ENCODE results near the gene POU6F2. TPM values are rescaled to one million over a fixed set of nuclear protein-coding genes. Genes with fewer than 3 reads are reported as not detected.

POU6F2 gene
- total and polyA plus RNA-seq, 2 donors (not counting 1 experiment from before 2014, with no cell fraction given), result 0.47 TPM; not detected in 1

DNA sequence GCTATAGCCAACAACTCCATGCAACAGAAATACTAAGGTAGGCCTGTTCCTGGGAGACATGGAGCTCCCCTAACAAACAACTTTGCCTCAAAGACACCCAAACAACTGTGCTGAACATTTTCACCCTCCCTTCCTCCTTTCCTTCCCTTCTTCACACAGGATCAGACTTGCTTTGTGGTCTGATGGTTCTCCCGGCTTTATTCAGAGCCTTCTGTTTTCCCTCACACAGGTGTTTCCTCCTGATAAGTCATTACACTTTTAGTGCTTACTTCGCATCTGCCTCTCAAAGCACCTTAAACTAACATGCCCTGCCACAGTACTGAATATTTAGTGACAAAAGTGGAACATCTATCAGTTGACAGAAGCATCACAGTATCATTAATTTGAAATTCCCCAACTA lies 532.2 kb downstream of the POU6F2 start:
- Histone ChIP-seq H3K79me2 (ENCODE audit: control insufficient read depth, insufficient read depth, low read length) (no peaks in the 10 kb centered on the region), H3K27me3 (replicated peaks in 1 of 4; ENCODE audit: control extremely low read depth in 1 of 4, control insufficient read depth in 3 of 4, insufficient read depth in 4 of 4, low read length in 3 of 4) (no peaks in the 10 kb centered on the region), H3K36me3 (replicated peaks in 1 of 2; ENCODE audit: control extremely low read depth in 1 of 2, control insufficient read depth in 1 of 2, extremely low read depth in 1 of 2, insufficient read depth in 2 of 2, low read length in 1 of 2) (no peaks in the 10 kb centered on the region), H3K4me2 (replicated peaks; ENCODE audit: low read depth, low read length, poor library complexity, severe bottlenecking) (no peak overlapping the region), H3K9me3 (ENCODE audit: control extremely low read depth in 1 of 3, control insufficient read depth in 2 of 3, insufficient read depth in 1 of 3, low read length in 2 of 3) (no peaks in the 10 kb centered on the region), H3K9ac (ENCODE audit: low read length) (no peak overlapping the region), H3K27ac (ENCODE audit: low read length in 2 of 2) (no peak overlapping the region), H2AFZ (ENCODE audit: insufficient read depth, low read depth, low read length, poor library complexity, severe bottlenecking) (no peak overlapping the region), H3K4me1 (ENCODE audit: control insufficient read depth in 2 of 2, insufficient read depth in 2 of 2, low read length in 2 of 2) (peaks cover 8 to 10% of the 10 kb centered on the region in 2 donors), H4K20me1 (ENCODE audit: control insufficient read depth, insufficient read depth, low read length, poor library complexity, severe bottlenecking) (no peaks in the 10 kb centered on the region), H3K4me3 (ENCODE audit: control extremely low read depth in 1 of 5, extremely low read depth in 1 of 5, insufficient read depth in 1 of 5, low read depth in 2 of 5, low read length in 4 of 5) (no peak overlapping the region)
- H3K27ac Mint-ChIP-seq, result no peak overlapping the region
- H3K4me1 Mint-ChIP-seq, result peaks cover 9% of the 10 kb centered on the region
- WGBS (ENCODE audit: insufficient coverage), result 0% methylated on average over 1 of the region's 2 CpGs
- CTCF ChIA-PET, result no interaction called here
- intact Hi-C loops (cut with micrococcal nuclease), result no loop called here
- no peaks in the 10 kb centered on the region for H3K9me3 Mint-ChIP-seq (ENCODE audit: insufficient read depth)
- ATAC-seq (ENCODE audit: low read depth) (no peak), DNase-seq (no peak)
- H3K4me3 Mint-ChIP-seq, result no peak overlapping the region
- no peaks in the 10 kb centered on the region for H3K27me3 Mint-ChIP-seq
- POLR2A ChIA-PET, result no interaction called here
- TF ChIP-seq, protein P1, sequence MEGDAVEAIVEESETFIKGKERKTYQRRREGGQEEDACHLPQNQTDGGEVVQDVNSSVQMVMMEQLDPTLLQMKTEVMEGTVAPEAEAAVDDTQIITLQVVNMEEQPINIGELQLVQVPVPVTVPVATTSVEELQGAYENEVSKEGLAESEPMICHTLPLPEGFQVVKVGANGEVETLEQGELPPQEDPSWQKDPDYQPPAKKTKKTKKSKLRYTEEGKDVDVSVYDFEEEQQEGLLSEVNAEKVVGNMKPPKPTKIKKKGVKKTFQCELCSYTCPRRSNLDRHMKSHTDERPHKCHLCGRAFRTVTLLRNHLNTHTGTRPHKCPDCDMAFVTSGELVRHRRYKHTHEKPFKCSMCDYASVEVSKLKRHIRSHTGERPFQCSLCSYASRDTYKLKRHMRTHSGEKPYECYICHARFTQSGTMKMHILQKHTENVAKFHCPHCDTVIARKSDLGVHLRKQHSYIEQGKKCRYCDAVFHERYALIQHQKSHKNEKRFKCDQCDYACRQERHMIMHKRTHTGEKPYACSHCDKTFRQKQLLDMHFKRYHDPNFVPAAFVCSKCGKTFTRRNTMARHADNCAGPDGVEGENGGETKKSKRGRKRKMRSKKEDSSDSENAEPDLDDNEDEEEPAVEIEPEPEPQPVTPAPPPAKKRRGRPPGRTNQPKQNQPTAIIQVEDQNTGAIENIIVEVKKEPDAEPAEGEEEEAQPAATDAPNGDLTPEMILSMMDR (IDR thresholded peaks at IDR 0.05), result no peak
- TF ChIP-seq EZH2 (IDR thresholded peaks at IDR 0.05; ENCODE audit: borderline replicate concordance, insufficient read depth, low read depth, low read length, poor library complexity, severe bottlenecking), result no peak

DNA sequence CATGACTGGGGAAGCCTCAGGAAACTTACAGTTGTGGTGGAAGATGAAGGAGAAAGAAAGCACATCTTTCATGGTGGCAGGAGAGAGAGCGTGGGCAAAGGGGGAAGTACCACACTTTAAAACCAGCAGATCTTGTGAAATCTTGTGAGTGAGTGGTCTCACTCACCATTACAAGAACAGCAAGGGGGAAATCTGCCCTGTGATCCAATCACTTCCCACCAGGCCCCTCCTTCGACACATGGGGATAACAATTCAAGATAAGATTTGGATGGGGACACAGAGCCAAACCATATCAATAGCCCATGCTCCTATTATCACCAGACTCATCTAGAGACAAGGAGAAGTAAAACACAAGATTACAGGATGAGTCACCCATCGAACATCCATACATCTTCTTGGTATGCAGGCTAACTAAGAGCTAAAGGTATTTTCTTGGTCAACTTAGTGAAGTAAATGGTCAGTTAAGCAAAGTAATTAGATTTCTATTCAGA lies 533.2 kb downstream of the POU6F2 start:
- DNase-seq (no peak), ATAC-seq (ENCODE audit: low read depth) (no peak)
- H3K27me3 Mint-ChIP-seq, result no peaks in the 10 kb centered on the region
- peaks cover 8 to 10% of the 10 kb centered on the region in 2 donors for H3K4me1 ChIP-seq (ENCODE audit: control insufficient read depth in 2 of 2, insufficient read depth in 2 of 2, low read length in 2 of 2)
- H3K27me3 ChIP-seq (replicated peaks in 1 of 4; ENCODE audit: control extremely low read depth in 1 of 4, control insufficient read depth in 3 of 4, insufficient read depth in 4 of 4, low read length in 3 of 4), result no peaks in the 10 kb centered on the region
- POLR2A ChIA-PET, result no interaction called here
- no peak overlapping the region for H3K9ac ChIP-seq (ENCODE audit: low read length)
- no peak overlapping the region for H3K4me3 ChIP-seq (ENCODE audit: control extremely low read depth in 1 of 5, extremely low read depth in 1 of 5, insufficient read depth in 1 of 5, low read depth in 2 of 5, low read length in 4 of 5)
- peaks cover 9% of the 10 kb centered on the region for H3K4me1 Mint-ChIP-seq
- WGBS (ENCODE audit: insufficient coverage), result no CpG with 5 or more reads among the region's 3 CpGs
- no peak overlapping the region for H3K4me3 Mint-ChIP-seq
- H3K27ac ChIP-seq (ENCODE audit: low read length in 2 of 2), result no peak overlapping the region
- H3K4me2 ChIP-seq (replicated peaks; ENCODE audit: low read depth, low read length, poor library complexity, severe bottlenecking), result no peak overlapping the region
- H3K9me3 ChIP-seq (ENCODE audit: control extremely low read depth in 1 of 3, control insufficient read depth in 2 of 3, insufficient read depth in 1 of 3, low read length in 2 of 3), result no peaks in the 10 kb centered on the region
- no peaks in the 10 kb centered on the region for H4K20me1 ChIP-seq (ENCODE audit: control insufficient read depth, insufficient read depth, low read length, poor library complexity, severe bottlenecking)
- no peaks in the 10 kb centered on the region for H3K36me3 ChIP-seq (replicated peaks in 1 of 2; ENCODE audit: control extremely low read depth in 1 of 2, control insufficient read depth in 1 of 2, extremely low read depth in 1 of 2, insufficient read depth in 2 of 2, low read length in 1 of 2)
- H3K9me3 Mint-ChIP-seq (ENCODE audit: insufficient read depth), result no peaks in the 10 kb centered on the region
- TF ChIP-seq, protein P1 (IDR thresholded peaks at IDR 0.05), result no peak
- TF ChIP-seq EZH2 (IDR thresholded peaks at IDR 0.05; ENCODE audit: borderline replicate concordance, insufficient read depth, low read depth, low read length, poor library complexity, severe bottlenecking), result no peak
- H3K27ac Mint-ChIP-seq, result no peak overlapping the region
- intact Hi-C loops (cut with micrococcal nuclease), result no loop called here
- CTCF ChIA-PET, result interaction anchor here (1.3 to 1.4 kb wide), 2 partner anchors 57 to 711 kb away, joined by 4 read pairs; no protein-coding TSS in a partner anchor
- no peaks in the 10 kb centered on the region for H3K79me2 ChIP-seq (ENCODE audit: control insufficient read depth, insufficient read depth, low read length)
- H2AFZ ChIP-seq (ENCODE audit: insufficient read depth, low read depth, low read length, poor library complexity, severe bottlenecking), result no peak overlapping the region
